ENCODE data around the gene ZBTB2. TPM values are rescaled to one million over a fixed set of nuclear protein-coding genes. Genes with fewer than 3 reads are reported as not detected.
"Not testable (repeated sequence)": the region's sequence is repeated elsewhere in the genome, so short reads cannot be mapped to it uniquely, and the experiment has no call there.

The ZBTB2 gene
- total and polyA plus RNA-seq, 11 donors: 3.2 to 8.2 (median 5.0) TPM

GRCh38 chr6:151350442-151351145, 40.8 kb downstream of the ZBTB2 start:
- TF ChIP-seq CTCF (IDR thresholded peaks at IDR 0.05): no peak
- no peak for TF ChIP-seq POLR2A (IDR thresholded peaks at IDR 0.05)
- intact Hi-C loops (cut with DNase I): no loop called here
- H3K27me3 ChIP-seq: no peaks in the 10 kb centered on the region
- DNase-seq (no peak), ATAC-seq (no peak)
- 93 to 98% (median 97%) methylated on average over 20 of the region's 20 CpGs for WGBS, 4 donors
- no peak overlapping the region for H3K27ac ChIP-seq
- H3K36me3 ChIP-seq: peaks cover 0 to 29% (median 5%) of the 10 kb centered on the region in 9 donors
- H3K9me3 ChIP-seq: no peaks in the 10 kb centered on the region
- H3K4me1 ChIP-seq: peaks cover 0 to 11% (median 3%) of the 10 kb centered on the region in 12 donors
- no peak overlapping the region for H3K4me3 ChIP-seq

DNA sequence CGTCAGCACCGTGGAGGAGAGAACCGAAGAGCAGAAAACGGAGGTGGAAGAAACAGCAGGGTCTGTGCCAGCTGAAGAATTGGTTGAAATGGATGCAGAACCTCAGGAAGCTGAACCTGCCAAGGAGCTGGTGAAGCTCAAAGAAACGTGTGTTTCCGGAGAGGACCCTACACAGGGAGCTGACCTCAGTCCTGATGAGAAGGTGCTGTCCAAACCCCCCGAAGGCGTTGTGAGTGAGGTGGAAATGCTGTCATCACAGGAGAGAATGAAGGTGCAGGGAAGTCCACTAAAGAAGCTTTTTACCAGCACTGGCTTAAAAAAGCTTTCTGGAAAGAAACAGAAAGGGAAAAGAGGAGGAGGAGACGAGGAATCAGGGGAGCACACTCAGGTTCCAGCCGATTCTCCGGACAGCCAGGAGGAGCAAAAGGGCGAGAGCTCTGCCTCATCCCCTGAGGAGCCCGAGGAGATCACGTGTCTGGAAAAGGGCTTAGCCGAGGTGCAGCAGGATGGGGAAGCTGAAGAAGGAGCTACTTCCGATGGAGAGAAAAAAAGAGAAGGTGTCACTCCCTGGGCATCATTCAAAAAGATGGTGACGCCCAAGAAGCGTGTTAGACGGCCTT, 41.6 kb downstream of the ZBTB2 start:
- Histone ChIP-seq H3K9me3 (no peaks in the 10 kb centered on the region), H3K4me1 (peaks cover 0 to 11% (median 3%) of the 10 kb centered on the region in 12 donors)
- DNase-seq: no peak

DNA sequence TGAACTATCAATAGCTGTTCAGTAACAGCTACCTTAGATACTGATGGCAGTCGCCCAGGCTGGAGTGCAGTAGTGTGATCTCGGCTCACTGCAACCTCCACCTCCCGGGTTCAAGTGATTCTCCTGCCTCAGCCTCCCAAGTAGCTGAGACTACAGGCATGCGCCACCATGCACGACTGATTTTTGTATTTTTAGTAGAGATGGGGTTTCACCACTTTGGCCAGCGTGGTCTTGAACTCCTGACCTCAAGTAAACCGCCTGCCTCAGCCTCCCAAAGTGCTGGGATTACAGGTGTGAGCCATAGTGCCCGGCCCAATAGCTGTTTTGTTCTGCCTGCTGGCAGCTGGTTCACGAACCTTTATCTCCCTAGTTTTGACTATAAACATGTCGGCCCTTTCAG, 48.6 kb downstream of the ZBTB2 start:
- H3K27ac ChIP-seq; H3K4me1 ChIP-seq; H3K36me3 ChIP-seq; H3K27me3 ChIP-seq; H3K4me3 ChIP-seq; H3K9me3 ChIP-seq; intact Hi-C loops (cut with DNase I); ATAC-seq; DNase-seq: not testable (repeated sequence)
- 91 to 96% (median 94%) methylated on average over 10 of the region's 10 CpGs for WGBS, 4 donors

More for the DNA sequence above, 41.6 kb downstream of the ZBTB2 start:
- ATAC-seq: no peak
- H3K27me3 ChIP-seq: no peaks in the 10 kb centered on the region
- intact Hi-C loops (cut with DNase I): no loop called here
- WGBS, 4 donors: 91 to 95% (median 94%) methylated on average over 19 of the region's 19 CpGs
- H3K27ac ChIP-seq: no peak overlapping the region
- no peak overlapping the region for H3K4me3 ChIP-seq
- H3K36me3 ChIP-seq: peaks cover 0 to 25% (median 5%) of the 10 kb centered on the region in 9 donors
- no peak for TF ChIP-seq POLR2A (IDR thresholded peaks at IDR 0.05)
- no peak for TF ChIP-seq CTCF (IDR thresholded peaks at IDR 0.05)

DNA sequence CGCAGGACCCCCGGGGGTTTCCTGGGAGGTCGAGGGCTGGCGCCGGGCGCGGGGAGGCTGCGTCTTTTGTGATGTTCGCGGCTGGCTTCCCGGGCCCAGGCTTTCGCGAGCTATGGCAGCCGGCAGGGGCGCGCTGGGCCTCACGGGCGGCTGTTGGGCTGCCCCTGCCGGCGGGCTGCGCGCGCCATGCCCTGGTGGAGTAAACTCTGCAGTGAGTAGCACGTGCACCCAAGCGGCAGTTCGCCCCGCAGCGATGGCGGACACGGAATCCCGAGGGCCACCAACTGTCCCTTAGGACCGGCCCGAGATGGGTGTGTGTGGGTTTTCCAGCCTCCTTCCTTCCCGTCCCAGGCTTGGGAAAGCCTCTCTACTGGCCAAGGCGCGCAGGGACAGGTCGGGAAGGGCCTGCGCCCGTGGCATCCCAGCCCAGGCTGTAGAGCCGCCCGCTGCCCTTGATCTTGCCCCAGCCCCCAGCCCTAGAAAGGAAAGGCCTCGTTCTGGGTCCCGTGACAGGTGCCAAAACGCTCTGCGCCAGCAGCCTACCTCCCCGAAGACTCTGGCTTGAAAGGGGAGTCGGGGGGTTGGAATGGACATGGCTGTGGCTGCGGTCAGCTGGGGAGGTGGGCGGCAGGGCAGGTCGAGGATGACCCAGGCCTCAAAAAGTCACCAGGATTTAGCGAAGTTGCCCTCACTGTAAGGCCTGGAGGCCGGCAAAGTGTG, 49.7 kb downstream of the ZBTB2 start:
- Histone ChIP-seq H3K4me3 (no peak overlapping the region), H3K27me3 (no peaks in the 10 kb centered on the region), H3K36me3 (peaks cover 0 to 4% (median 0%) of the 10 kb centered on the region in 9 donors), H3K9me3 (no peaks in the 10 kb centered on the region), H3K4me1 (no peaks in the 10 kb centered on the region), H3K27ac (no peak overlapping the region)
- ATAC-seq: no peak
- DNase-seq: no peak
- TF ChIP-seq POLR2A (IDR thresholded peaks at IDR 0.05): no peak
- WGBS, 4 donors: 94 to 100% (median 95%) methylated on average over 19 to 52 of the region's 52 CpGs
- intact Hi-C loops (cut with DNase I): no loop called here

All from heart left ventricle (tissue), 16 donors.